NCI-H187 (cell line): ENCODE measurements around the gene PAFAH1B2.
"Not testable (repeated sequence)": the region's sequence is repeated elsewhere in the genome, so short reads cannot be mapped to it uniquely, and the experiment has no call there.

ENCODE experiments used
- DNase-seq, 2 experiments: peaks; one replicate each; lab custom pipeline; 2025; lab: John Stamatoyannopoulos, UW

Gene PAFAH1B2

GRCh38 chr11:117127171-117127901 lies 16.8 kb upstream of the PAFAH1B2 start:
- DNase-seq = peak; percentile 8 to 43

- no peak for DNase-seq
Observed at GRCh38 chr11:117128289-117128688, 15.8 kb upstream of the PAFAH1B2 start.

- DNase-seq = not testable (repeated sequence)
Observed at GRCh38 chr11:117130396-117130795, 13.7 kb upstream of the PAFAH1B2 start.

- DNase-seq = no peak
Observed at GRCh38 chr11:117130879-117131278, 13.2 kb upstream of the PAFAH1B2 start.

- no peak for DNase-seq
Observed at GRCh38 chr11:117134431-117134830, 9.7 kb upstream of the PAFAH1B2 start.

- DNase-seq = not testable (repeated sequence)
Observed at GRCh38 chr11:117134979-117135378, 9.1 kb upstream of the PAFAH1B2 start.

GRCh38 chr11:117137223-117138086 lies 6.6 kb upstream of the PAFAH1B2 start:
- not testable (repeated sequence) for DNase-seq

- DNase-seq = peak in 1 of 2 experiments; percentile 15
Observed at GRCh38 chr11:117143390-117143789, 697 bp upstream of the PAFAH1B2 start.

GRCh38 chr11:117144477-117145392 lies 648 bp downstream of the PAFAH1B2 start:
- peak in 1 of 2 experiments; percentile 57 for DNase-seq

GRCh38 chr11:117145393-117145761 lies 1.3 kb downstream of the PAFAH1B2 start:
- DNase-seq = no peak

- no peak for DNase-seq
Observed at GRCh38 chr11:117146521-117146920, 2.4 kb downstream of the PAFAH1B2 start.

- no peak for DNase-seq
Observed at GRCh38 chr11:117152066-117152465, 8.0 kb downstream of the PAFAH1B2 start.

- no peak for DNase-seq
Observed at GRCh38 chr11:117154468-117154867, 10.4 kb downstream of the PAFAH1B2 start.

GRCh38 chr11:117157507-117157906 lies 13.4 kb downstream of the PAFAH1B2 start:
- DNase-seq = no peak

GRCh38 chr11:117159892-117160291 lies 15.8 kb downstream of the PAFAH1B2 start:
- no peak for DNase-seq

- DNase-seq = no peak
Observed at GRCh38 chr11:117160826-117161225, 16.7 kb downstream of the PAFAH1B2 start.

GRCh38 chr11:117166491-117166890 lies 22.4 kb downstream of the PAFAH1B2 start:
- no peak for DNase-seq

- DNase-seq = no peak
Observed at GRCh38 chr11:117169736-117170135, 25.6 kb downstream of the PAFAH1B2 start.

GRCh38 chr11:117170210-117170609 lies 26.1 kb downstream of the PAFAH1B2 start:
- DNase-seq = no peak

- no peak for DNase-seq
Observed at GRCh38 chr11:117171007-117171403, 26.9 kb downstream of the PAFAH1B2 start.

- DNase-seq = no peak
Observed at GRCh38 chr11:117171404-117172061, 27.4 kb downstream of the PAFAH1B2 start.
